Activated naive CD8-positive, alpha-beta T cell treated with anti-CD3 and anti-CD28 coated beads, Interleukin-2, amount 10 ng/mL, durations not matched to agents 7 days and 5 days (primary cell): ENCODE data around the gene SPATA25. TPM values are rescaled to one million over a fixed set of nuclear protein-coding genes. Genes with fewer than 3 reads are reported as not detected.
"Not testable (repeated sequence)": the region's sequence is repeated elsewhere in the genome, so short reads cannot be mapped to it uniquely, and the experiment has no call there.

ENCODE experiments used
- ATAC-seq: fragments of 150-1000 bp; cut with Tn5 transposase; one replicate; pipeline ENCODE4 v1.10.0; 2021; ENCODE audit warnings: low read depth, moderate library complexity
- POLR2A ChIA-PET: fragments of 350-600 bp; sonication (Branson Sonifier 250); formaldehyde crosslinking; loops from one replicate; lab custom pipeline; 2021; ENCODE audit warnings: antibody characterized with exemption; lab: Charles Lee
- DNase-seq: peaks from one replicate; pipeline ENCODE4 v3.0.0; 2021
- H3K27ac Mint-ChIP-seq: one replicate; pipeline ENCODE4 v1.8.0; 2022; ENCODE audit warnings: mild to moderate bottlenecking, mixed read lengths
- H3K27me3 Mint-ChIP-seq: one replicate; pipeline ENCODE4 v1.8.0; 2022; ENCODE audit warnings: mild to moderate bottlenecking, moderate library complexity, mixed read lengths
- H3K36me3 Mint-ChIP-seq: one replicate; pipeline ENCODE4 v1.8.0; 2021; ENCODE audit warnings: mild to moderate bottlenecking, mixed read lengths
- H3K4me1 Mint-ChIP-seq: one replicate; pipeline ENCODE4 v1.8.0; 2021; ENCODE audit warnings: mixed read lengths
- H3K4me3 Mint-ChIP-seq: one replicate; pipeline ENCODE4 v1.8.0; 2022; ENCODE audit warnings: mild to moderate bottlenecking, moderate library complexity, mixed read lengths
- H3K9me3 Mint-ChIP-seq: one replicate; pipeline ENCODE4 v1.8.0; 2021; ENCODE audit warnings: mixed read lengths
- total RNA-seq, 2 experiments: library from RNA; stranded (reverse); gene quantifications; one replicate each; pipeline ENCODE4 v1.2.3, GENCODE V29; 2021

SPATA25 gene
- total RNA-seq: 1 to 10 TPM; 1.7 to 2.0 TPM

- Mint-ChIP-seq H3K27ac (no peak within 1 kb of the TSS), H3K36me3 (peaks cover 14% of the 10 kb centered on the region), H3K4me1 (peaks cover 42% of the 10 kb centered on the region), H3K27me3 (no peaks in the 10 kb centered on the region), H3K4me3 (no peak within 1 kb of the TSS), H3K9me3 (no peaks in the 10 kb centered on the region)
- POLR2A ChIA-PET: interaction anchor here (0.7 to 1.1 kb wide), 2 partner anchors 14 to 29 kb away, joined by 3 read pairs; no protein-coding TSS in a partner anchor
- no peak for DNase-seq
- no peak for ATAC-seq
These were observed at the start of gene SPATA25 for GRCh38 chr20:45887346-45887715. Gene SPATA25, minus strand, starts transcription at chr20:45887622. Its CDS starts 32 bp downstream, at chr20:45887590.

GRCh38 chr20:45935416-45936046 is 48.1 kb upstream of the SPATA25 start:
- ATAC-seq: no peak
- H3K9me3 Mint-ChIP-seq: no peaks in the 10 kb centered on the region

GRCh38 chr20:45934586-45935415 is 47.4 kb upstream of the SPATA25 start, which contains the start of gene PCIF1:
Gene PCIF1, plus strand, starts transcription at chr20:45934683. Its CDS starts 4,317 bp downstream, at chr20:45939000.
- Mint-ChIP-seq H3K27me3 (no peaks in the 10 kb centered on the region), H3K4me1 (peaks cover 18% of the 10 kb centered on the region), H3K36me3 (peaks cover 15% of the 10 kb centered on the region), H3K9me3 (no peaks in the 10 kb centered on the region), H3K27ac (peak within 1 kb of the TSS; percentile 98), H3K4me3 (peak within 1 kb of the TSS; percentile 98)
- peak; percentile 98 for DNase-seq
- peak; percentile 80 for ATAC-seq
- POLR2A ChIA-PET: interaction anchor here (0.6 to 5.6 kb wide), 34 partner anchors 8 to 153 kb away, joined by 3 to 93 read pairs (median 4); partner anchors contain the start of genes ACOT8, CTSA, DNTTIP1 and NEURL2

More at GRCh38 chr20:45935416-45936046, 48.1 kb upstream of the SPATA25 start:
- Mint-ChIP-seq H3K36me3 (peaks cover 15% of the 10 kb centered on the region), H3K27me3 (no peaks in the 10 kb centered on the region), H3K27ac (peak overlapping the region; percentile 98), H3K4me3 (peak overlapping the region; percentile 98), H3K4me1 (peaks cover 18% of the 10 kb centered on the region)
- POLR2A ChIA-PET: interaction anchor here (0.6 to 5.6 kb wide), 27 partner anchors 9 to 144 kb away, joined by 3 to 93 read pairs (median 6); partner anchors contain the start of genes ACOT8, CTSA, DNTTIP1 and NEURL2
- no peak for DNase-seq

- H3K27me3 Mint-ChIP-seq: no peaks in the 10 kb centered on the region
- H3K4me3 Mint-ChIP-seq: peak overlapping the region; percentile 94
- POLR2A ChIA-PET: interaction anchor here (0.6 to 5.6 kb wide), 28 partner anchors 10 to 154 kb away, joined by 3 to 93 read pairs (median 4); partner anchors contain the start of genes ACOT8, CTSA, DNTTIP1 and NEURL2
- H3K4me1 Mint-ChIP-seq: peaks cover 18% of the 10 kb centered on the region
- H3K36me3 Mint-ChIP-seq: peaks cover 11% of the 10 kb centered on the region
- peak; percentile 17 for ATAC-seq
- peak overlapping the region; percentile 98 for H3K27ac Mint-ChIP-seq
- no peak for DNase-seq
- no peaks in the 10 kb centered on the region for H3K9me3 Mint-ChIP-seq
These were observed 46.7 kb upstream of the SPATA25 start for GRCh38 chr20:45934046-45934585.

GRCh38 chr20:45933266-45934045 is 46.0 kb upstream of the SPATA25 start:
- H3K4me1 Mint-ChIP-seq: peaks cover 17% of the 10 kb centered on the region
- ATAC-seq: peak; percentile 28
- no peaks in the 10 kb centered on the region for H3K27me3 Mint-ChIP-seq
- peak overlapping the region; percentile 94 for H3K4me3 Mint-ChIP-seq
- POLR2A ChIA-PET: interaction anchor here (0.6 to 5.6 kb wide), 21 partner anchors 9 to 155 kb away, joined by 3 to 93 read pairs (median 15); partner anchors contain the start of genes ACOT8, CTSA, DNTTIP1 and NEURL2
- H3K36me3 Mint-ChIP-seq: peaks cover 10% of the 10 kb centered on the region
- no peaks in the 10 kb centered on the region for H3K9me3 Mint-ChIP-seq
- peak; percentile 69 for DNase-seq
- H3K27ac Mint-ChIP-seq: peak overlapping the region; percentile 98

- H3K36me3 Mint-ChIP-seq, ATAC-seq, H3K4me1 Mint-ChIP-seq, H3K4me3 Mint-ChIP-seq, H3K9me3 Mint-ChIP-seq, POLR2A ChIA-PET, H3K27ac Mint-ChIP-seq, H3K27me3 Mint-ChIP-seq, DNase-seq: not testable (repeated sequence)
These were observed 44.3 kb upstream of the SPATA25 start for GRCh38 chr20:45931680-45932079.

- Mint-ChIP-seq H3K4me1 (no peaks in the 10 kb centered on the region), H3K27me3 (peaks cover 11% of the 10 kb centered on the region), H3K36me3 (no peaks in the 10 kb centered on the region), H3K27ac (no peak overlapping the region), H3K9me3 (no peaks in the 10 kb centered on the region), H3K4me3 (no peak overlapping the region)
- ATAC-seq (no peak), DNase-seq (no peak)
- POLR2A ChIA-PET: no interaction called here
These were observed 39.9 kb upstream of the SPATA25 start for GRCh38 chr20:45927071-45927878.

- Mint-ChIP-seq H3K4me3 (no peak overlapping the region), H3K9me3 (no peaks in the 10 kb centered on the region), H3K36me3 (no peaks in the 10 kb centered on the region), H3K4me1 (no peaks in the 10 kb centered on the region), H3K27ac (no peak overlapping the region), H3K27me3 (peaks cover 14% of the 10 kb centered on the region)
- POLR2A ChIA-PET: interaction anchor here (0.8 kb wide), 1 partner anchor 8 kb away, joined by 3 read pairs; no protein-coding TSS in a partner anchor
- no peak for DNase-seq
- ATAC-seq: no peak
These were observed 39.3 kb upstream of the SPATA25 start for GRCh38 chr20:45926731-45927070.

GRCh38 chr20:45925821-45926506 is 38.5 kb upstream of the SPATA25 start:
- POLR2A ChIA-PET: interaction anchor here (0.8 to 2.4 kb wide), 2 partner anchors 9 kb away, joined by 3 to 17 read pairs; partner anchors contain the start of gene PCIF1
- ATAC-seq (no peak), DNase-seq (no peak)
- no peak overlapping the region for H3K27ac Mint-ChIP-seq
- no peaks in the 10 kb centered on the region for H3K9me3 Mint-ChIP-seq
- peaks cover 21% of the 10 kb centered on the region for H3K27me3 Mint-ChIP-seq
- no peaks in the 10 kb centered on the region for H3K4me1 Mint-ChIP-seq
- H3K36me3 Mint-ChIP-seq: no peaks in the 10 kb centered on the region
- no peak overlapping the region for H3K4me3 Mint-ChIP-seq

- POLR2A ChIA-PET: interaction anchor here (0.9 to 2.4 kb wide), 2 partner anchors 10 to 34 kb away, joined by 3 to 17 read pairs; partner anchors contain the start of genes CTSA, NEURL2 and PCIF1
- ATAC-seq: no peak
- no peaks in the 10 kb centered on the region for H3K4me1 Mint-ChIP-seq
- no peak overlapping the region for H3K27ac Mint-ChIP-seq
- DNase-seq: no peak
- no peak overlapping the region for H3K4me3 Mint-ChIP-seq
- peaks cover 26% of the 10 kb centered on the region for H3K27me3 Mint-ChIP-seq
- H3K9me3 Mint-ChIP-seq: no peaks in the 10 kb centered on the region
- no peaks in the 10 kb centered on the region for H3K36me3 Mint-ChIP-seq
These were observed 37.2 kb upstream of the SPATA25 start for GRCh38 chr20:45924391-45925261.
